DMS79 treated with DMSO at 0.1 percent for 48 hours (cell line): ENCODE results near the gene GLS.

Experiments
- DNase-seq: peaks from one replicate; lab custom pipeline; 2025; lab: John Stamatoyannopoulos, UW

GLS gene

DNA sequence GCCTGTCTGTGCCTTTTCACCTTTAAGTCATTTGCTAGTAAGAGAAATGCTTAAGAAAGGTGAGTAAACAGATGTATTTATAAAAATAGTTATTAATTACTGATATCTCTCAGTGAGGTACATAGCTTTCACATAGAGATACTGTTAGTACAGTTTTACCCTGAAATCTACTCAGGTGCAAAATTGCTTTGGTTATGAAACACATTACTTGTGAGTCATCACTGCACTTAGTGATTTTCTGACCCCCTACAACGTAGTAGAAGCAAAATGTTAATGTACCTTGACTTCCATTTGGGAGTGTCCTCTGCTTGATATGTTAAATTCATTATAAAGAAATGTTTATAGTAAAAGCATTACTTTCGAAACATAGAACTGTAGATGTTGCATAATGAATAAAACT lies 6.5 kb downstream of the GLS start:
- no peak for DNase-seq

DNA sequence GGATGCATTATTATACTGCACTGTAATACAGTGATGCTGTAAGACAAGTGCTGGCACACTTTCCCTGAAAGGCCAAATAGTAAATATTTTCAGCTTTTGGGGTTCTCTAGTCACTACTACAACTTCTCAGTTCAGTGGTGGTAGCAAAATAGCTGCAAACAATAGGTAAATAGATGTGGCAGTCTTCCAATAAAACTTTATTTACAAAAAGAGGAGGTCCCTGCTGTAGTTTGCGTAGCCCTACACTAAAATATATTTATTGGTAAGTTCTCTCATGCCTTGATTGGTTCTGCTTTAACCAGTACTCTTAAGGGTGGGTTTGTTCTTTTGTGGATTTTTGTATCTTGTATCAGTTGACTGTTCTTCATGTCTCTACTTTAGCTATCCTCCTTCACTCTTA lies 7.8 kb downstream of the GLS start:
- no peak for DNase-seq

DNA sequence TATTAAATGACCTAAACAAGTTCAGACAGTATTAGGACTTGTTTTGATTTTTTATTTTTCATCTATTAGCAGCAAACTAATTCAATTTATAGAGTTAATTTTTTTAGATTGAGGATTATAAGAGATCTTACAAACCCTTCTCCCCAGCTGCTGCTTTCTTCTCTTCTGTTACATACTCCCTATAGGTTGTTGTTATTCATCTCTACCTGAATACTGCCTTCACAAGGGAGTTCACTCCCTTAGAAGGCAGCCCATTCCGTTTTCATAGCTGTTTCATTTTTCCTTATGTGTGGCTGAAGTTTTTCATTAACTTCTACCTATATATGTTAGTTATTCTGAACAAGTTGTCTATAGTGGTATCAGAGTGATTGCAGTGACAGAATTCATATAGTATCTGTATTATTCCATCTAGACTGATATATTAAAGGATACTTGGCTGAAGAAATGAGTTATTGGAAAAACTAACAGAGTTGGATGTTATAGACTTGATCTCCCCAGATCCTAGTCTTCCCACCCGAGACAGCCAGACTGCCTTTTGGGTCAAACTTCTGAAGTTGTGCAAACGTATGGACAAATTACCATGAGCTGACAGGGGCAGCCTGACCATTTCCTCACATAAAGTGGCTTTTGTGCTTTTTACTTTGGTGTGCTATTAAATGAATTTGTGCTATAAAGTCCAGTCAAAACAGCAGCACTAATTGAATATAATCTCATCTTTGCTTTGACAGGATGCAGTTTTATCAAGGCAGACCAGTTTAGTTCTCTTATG lies 8.7 kb downstream of the GLS start:
- DNase-seq, result no peak

DNA sequence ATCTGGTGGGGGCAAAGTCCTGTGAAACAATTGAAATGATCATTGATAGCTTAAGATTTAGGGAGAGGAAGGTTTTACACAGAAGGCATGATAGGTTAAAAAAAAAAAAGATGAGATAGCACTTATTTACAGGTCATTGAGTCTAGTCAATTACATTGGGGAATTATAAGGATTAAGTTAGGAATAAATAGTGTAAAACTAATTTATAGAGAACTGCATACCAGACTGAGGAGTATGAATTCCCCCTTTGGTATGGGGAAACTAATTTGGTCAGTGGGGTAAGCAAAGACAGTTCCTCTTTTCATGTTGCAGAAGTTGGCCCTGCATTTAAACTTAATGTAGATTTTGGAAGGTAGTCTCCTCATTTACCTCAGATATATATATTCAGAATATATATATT lies 10.8 kb downstream of the GLS start:
- no peak for DNase-seq

DNA sequence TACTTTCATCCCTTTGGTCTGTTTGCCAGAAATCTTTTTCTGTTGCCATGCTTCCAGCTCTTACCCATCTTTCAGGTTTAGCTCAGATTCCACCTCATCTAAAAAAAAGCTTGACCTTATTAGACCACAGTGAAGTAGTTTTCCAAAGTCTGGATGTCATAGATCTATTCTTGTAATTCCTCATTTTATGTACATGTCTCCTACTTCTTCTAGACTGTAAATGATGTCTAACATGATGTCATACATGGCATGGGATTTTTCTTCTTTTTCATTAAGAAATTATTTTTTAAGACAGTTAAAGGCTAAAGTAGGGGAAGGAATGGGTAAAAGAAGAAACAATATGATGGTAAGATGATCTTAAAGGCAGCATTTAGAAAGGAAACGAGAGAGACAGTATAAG lies 11.3 kb downstream of the GLS start:
- no peak for DNase-seq

DNA sequence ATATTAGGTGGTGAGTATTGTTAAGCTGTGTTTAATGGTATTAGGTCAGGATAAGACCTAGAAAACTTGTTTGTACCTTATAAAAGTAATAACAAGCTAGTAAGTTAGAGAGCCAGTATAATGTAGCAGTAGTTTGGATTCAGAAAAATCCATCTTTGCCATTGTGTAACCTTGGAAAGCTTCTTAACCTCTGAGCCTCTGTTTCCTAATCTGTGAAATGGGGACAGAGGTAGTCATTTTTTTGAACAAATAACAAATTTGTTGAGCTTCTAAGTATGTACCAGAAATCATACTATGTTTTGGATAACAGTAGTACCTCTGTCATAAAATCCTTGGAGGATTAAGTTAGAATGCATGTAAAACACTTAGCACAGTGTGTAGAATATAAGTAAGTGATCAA lies 12.5 kb downstream of the GLS start:
- no peak for DNase-seq

DNA sequence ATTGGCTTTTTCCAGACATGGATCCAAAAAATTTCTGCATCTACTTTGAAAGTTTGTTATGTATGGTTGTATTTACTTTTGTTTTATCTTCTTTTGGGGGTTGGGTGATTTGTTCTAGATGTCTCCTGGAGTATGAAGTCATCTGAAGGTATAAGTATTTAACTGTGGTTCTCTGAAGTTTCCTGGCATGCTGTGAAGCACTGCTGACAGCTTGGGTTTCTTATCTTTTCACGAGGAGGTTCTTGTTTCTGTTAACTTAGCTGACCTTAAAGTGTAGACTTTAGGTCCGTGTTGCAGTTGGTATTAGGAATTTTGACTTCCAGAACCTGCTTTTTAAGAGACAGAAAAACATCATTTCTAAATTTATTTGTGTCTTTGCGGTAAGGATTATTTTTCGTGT lies 15.9 kb downstream of the GLS start:
- DNase-seq, result no peak

DNA sequence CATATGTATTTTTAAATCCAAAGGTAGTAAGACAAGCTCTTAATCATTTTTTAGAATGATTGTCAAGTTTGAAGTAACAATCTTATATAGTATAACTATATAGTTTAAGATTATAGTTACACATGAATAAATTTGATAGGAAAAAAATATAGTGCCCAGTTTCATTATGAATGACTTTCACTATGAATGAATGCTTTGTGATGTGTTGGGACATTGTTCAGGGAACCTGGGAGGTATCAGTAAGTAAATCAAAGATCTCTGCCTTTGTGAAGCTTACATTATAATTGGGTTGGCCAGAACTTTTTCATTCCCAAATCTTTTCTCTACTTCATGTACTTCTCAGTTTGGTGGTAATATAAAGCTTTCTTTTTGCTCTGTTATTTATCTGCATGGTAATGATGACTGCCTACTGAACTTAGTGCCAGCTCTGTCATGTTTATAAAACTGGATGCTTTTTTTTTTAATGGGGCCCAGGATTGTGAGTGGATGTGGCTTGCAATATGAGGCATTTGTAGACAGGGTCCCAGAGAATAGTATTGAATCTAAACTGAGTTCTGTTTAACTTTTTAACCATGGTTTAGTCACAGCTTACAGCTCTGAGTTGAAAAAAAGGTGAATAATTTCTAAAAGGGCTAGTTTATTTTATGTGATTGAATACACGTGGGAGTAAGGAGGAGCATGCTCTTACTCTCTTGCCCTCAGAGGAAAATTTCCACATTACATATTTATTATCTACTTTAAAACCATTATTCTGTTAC lies 23.3 kb downstream of the GLS start:
- no peak for DNase-seq

DNA sequence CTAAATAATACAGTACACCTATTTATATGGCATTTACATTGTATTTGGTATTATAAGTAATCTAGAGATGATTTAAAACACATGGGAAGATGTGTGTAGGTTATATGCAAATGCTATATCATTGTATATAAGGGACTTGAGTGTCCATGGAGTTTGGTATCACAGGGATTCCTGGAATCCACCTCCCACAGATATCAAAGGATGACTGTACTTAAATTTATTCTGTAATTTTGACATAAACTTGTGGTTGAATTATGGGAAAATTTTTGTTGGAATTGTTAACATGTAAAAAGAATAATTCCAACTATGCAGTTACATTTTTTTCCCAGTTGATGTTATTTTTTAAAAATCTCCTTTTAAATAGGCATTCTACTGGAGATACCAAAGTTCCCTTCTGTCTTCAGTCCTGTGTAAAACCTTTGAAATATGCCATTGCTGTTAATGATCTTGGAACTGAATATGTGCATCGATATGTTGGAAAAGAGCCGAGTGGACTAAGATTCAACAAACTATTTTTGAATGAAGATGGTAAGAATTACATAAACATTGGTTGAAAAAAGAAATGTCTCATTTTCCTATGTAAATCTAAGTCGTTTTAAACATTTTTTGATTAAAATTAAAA lies 24.1 kb downstream of the GLS start:
- no peak for DNase-seq

DNA sequence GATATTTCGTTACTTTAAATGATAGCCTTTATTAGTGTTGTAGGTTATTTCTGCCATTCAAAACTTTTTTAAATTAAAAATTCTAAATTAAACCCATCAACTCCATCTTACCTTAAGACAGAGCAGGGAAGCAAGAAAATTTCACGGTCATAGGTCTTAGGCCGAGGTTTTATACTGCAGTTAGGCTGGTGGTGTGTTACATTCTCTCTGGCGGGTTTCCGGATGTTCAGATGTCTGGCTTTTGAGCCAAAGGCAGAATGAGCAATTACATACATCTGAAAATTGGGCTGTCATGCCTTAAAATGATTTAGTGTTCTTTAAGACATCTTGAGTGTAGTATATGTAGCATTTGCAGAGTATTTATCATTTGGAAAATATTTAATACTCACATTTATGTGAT lies 27.9 kb downstream of the GLS start:
- DNase-seq, result no peak

DNA sequence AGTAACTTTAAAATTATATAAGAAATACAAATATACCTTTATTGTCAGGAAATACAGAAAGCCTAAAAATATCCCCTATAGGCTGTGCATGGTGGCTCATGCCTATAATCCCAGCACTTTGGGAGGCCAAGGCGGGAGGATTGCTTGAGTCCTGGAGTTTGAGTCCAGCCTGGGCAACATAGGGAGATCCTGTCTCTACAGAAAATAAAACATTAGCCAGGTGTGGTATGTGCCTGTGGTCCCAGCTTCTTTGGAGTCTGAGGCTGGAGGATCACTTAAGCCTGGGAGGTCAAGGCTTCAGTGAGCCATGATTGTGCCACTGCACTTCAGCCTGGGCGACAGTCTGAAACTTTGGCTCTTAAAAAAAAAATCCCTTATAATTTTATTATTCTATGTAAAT lies 29.1 kb downstream of the GLS start:
- no peak for DNase-seq

DNA sequence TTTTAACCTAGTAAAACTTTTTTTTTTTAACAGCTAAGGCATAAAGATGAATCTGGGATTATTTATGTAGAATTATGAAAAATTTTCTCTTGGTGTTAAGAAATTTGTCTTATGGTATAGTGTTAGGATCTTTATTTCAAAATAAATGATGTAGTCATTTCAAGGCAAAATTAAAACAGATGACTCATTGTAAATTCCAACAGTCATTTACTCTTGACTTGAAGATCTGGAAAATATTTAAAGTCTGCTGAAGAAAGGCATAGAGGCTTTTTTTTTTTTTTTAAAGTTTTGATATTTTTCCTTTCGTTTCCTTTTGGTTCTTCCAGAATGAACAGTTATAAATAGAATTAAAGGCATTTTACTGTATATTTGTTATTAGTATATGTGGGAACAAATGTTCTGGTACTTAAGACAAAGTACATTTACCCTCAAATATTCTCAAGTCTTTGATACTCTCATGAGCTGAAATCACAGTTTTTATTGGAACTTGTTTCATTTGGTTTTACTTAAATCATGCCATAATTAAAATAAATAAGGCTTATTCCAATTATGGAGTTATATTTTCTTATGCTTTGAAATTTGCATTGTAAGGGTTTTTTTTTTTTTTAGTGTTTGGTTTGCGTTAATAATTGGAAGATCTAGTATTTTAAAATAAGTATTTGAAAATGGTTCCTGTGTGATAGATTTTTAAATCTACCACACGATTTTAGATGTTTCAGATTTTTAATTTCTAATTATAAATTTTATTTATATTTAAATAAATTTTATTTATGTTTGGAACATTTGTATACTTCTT lies 29.9 kb downstream of the GLS start:
- DNase-seq, result no peak

DNA sequence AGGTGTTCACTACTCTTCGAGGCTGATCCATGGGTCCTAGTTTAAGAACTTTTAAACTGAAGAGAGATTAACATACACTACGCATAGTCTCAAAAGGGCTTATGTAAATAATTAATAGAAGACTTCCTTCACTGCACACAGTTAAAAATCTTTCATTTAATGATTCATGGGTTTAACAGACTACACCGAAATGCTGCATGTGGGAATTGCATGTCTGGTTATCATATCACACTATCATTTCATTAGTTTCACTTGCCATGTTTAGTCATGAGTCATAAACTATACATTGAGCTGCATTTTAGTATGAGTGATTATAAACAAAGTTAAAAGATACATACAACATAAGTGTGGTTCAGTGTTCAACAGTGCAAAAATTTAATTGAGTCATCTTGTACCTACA lies 31.2 kb downstream of the GLS start:
- DNase-seq, result no peak

DNA sequence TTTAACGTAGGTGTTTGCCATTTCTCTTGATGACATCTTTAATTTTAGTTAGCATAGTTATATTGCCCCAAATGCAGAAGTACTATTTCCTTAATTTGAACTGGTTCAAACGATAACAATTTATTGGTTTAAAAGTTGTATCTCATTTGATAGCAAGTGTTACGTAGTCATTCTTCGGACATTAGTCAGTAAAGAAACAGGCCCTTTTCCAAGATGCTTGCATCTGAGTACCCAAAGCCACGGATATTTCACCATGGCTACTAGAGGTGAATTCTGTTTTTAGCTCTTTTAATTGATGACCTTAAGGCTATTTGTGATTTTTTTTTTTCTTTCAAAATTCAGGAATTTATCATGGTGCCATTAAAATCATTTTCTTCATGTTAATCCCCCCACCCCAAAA lies 32.1 kb downstream of the GLS start:
- no peak for DNase-seq

DNA sequence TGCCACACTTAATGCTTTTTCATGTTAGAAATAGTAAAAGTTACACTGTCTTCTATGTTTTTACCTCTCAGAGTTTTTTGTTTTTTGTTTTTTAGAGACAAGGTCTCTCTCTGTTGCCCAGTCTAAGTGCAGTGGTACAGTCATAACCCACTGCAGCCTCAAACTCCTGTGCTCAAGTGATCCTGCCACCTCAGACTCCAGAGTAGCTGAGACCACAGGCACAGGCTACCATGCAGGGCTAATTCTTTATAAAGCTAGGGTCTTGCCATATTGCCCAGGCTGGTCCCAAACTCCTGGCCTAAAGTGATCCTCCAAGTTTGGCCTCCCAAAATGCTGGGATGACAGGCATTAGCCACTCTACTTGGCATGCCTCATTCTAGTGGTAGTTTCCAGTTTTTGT lies 33.1 kb downstream of the GLS start:
- DNase-seq, result no peak

DNA sequence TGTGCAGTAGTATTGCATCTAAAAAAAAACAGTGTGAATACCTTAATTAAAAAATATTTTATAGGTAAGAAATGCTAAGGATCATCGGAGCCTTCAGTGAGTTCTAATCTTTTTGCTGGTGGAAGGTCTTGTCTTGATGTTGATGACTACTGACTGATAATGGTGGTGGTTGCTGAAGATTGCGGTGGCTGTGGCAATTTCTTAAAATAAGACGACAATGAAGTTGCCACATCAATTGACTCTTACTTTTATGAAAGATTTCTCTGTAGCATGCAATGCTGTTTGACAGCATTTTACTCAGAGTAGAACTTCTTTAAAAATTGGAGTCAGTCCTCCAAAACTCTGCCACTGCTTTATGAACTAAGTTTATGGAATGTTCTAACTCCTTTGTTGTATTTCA lies 36.2 kb downstream of the GLS start:
- no peak for DNase-seq

DNA sequence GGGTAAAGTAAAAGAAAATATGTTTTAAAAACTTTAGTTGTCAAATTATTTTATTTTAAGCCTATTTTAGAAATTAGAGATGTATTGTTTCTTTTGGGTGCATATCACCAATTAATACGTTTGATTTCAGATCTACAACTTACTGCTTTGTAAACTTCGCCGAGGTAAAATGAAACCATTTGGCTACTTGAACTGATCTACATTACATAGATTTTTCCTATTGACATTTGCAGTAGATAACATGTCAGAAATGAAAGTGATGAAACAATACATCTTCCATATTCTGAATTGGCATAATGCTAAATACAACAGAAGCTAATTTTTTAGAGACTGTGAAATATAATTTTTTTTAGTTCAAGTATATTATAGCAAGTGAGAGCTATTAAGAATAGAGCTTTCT lies 39.5 kb downstream of the GLS start:
- no peak for DNase-seq

DNA sequence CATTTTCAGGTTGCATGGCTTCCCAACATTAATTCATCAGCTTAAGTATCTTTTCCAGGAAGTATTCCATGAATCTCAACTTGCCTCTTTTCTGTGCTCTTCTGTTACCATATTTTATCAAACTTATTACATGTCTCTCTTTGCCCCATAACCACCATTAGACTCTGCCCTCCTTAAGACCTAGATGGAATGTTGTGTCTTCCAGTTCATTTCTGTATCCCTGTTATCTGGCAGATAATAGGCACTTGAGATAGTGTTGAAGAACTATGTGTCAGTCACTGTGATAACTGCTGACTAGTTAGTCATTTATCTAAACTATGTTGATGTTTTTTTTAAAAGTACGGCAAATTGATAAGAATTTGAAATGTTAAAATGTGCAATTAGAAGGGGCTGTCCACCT lies 41.8 kb downstream of the GLS start:
- no peak for DNase-seq

DNA sequence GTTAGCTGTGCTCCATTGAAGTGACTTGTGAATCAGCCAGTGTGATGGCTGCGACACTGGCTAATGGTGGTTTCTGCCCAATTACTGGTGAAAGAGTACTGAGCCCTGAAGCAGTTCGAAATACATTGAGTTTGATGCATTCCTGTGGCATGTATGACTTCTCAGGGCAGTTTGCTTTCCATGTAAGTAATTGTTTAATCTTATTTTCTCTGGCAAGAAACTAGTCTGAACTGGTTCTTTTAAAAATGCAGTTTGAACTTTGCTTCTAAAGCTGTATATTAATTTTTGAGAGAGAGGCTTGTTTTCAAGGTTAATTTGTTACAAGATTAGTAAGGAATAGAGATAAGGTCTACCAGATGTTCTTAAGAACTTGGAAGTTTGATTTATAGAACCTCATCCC lies 46.7 kb downstream of the GLS start:
- DNase-seq, result no peak

DNA sequence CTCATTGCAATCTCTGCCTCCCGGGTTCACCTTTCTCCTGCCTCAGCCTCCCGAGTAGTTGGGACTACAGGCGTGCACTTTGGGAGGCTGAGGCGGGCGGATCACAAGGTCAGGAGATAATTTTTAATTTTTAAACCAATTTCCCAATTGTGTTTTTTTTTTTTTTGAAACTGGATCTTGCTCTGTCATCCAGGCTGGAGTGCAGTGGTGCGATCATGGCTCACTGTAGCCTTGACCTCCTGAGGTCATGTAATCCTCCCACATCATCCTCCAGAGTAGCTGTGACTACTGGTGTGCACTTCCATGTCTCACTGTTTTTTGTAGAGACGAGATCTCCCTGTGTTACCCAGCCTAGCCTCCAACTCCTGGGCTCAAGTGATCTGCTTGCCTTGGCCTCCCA lies 49.3 kb downstream of the GLS start:
- DNase-seq, result no peak

DNA sequence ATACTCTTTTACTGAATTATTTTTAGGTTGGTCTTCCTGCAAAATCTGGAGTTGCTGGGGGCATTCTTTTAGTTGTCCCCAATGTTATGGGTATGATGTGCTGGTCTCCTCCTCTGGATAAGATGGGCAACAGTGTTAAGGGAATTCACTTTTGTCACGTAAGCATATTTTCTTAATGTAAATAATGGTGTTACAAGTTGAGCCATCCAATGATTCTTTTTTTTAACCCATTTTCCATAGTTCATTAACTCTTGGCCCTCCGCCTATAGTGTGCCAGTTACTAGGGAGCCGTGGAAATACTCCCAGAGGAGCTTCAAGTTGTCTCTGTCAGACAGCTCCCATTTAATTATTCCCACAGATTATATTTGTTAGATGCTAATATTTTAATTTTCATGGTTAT lies 49.8 kb downstream of the GLS start:
- DNase-seq, result peak; percentile 48

DNA sequence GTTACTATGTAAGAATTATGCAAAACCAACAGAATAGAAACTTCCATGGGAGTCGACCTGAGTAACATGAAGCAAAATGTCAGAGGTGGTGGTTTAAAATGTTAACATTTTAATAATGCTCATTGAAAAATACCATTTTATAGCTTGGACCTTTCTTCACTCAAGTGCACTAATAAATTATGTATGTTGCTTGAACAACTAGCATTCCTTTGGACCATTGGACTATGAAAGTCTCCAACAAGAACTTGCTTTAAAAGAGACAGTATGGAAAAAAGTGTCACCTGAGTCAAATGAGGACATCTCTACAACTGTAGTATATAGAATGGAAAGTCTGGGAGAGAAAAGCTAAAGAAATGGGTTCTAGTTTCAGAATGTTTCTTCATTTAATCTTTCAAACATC lies 51.9 kb downstream of the GLS start:
- no peak for DNase-seq

DNA sequence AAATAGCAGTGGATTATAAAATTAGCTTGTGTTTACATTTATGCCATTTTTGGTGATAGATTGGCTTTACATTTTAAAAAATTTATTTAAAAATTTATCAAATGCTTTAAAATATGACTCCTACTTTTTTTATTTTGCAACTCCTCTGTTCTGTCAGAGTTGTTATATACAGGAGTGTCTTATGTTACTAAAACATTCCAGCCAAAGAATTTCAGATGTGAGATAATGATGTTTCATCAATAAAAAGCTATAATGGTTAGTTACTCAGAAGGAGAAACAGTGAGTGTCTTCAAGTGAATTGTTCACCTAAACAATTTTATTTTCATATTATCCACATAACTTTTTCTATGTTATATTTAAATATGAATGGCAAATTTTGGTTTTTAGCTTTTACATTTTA lies 52.7 kb downstream of the GLS start:
- DNase-seq, result no peak
